Osteoblast (primary cell): ENCODE results near the gene ELOVL5. TPM values are rescaled to one million over a fixed set of nuclear protein-coding genes. Genes with fewer than 3 reads are reported as not detected.

Source experiments
- DNase-seq: peaks from one replicate; pipeline ENCODE4 v3.0.0; 2011; ENCODE audit warnings: low spot score, mixed read lengths; ENCODE audit not compliant: insufficient read length; ENCODE audit errors: missing footprints
- H2AFZ ChIP-seq: 2 replicates; pipeline ENCODE4 v1.6.0; 2011; ENCODE audit warnings: mild to moderate bottlenecking, low read length
- H3K27ac ChIP-seq: 2 replicates; pipeline ENCODE4 v1.5.1; 2011; ENCODE audit warnings: mild to moderate bottlenecking, low read depth, low read length, moderate library complexity
- H3K27me3 ChIP-seq: 2 replicates; pipeline ENCODE4 v1.6.0; 2012; ENCODE audit warnings: mild to moderate bottlenecking, control low read depth, inconsistent platforms, low read length, moderate library complexity; ENCODE audit not compliant: insufficient read depth
- H3K36me3 ChIP-seq: 2 replicates; pipeline ENCODE4 v1.5.1; 2011; ENCODE audit warnings: mild to moderate bottlenecking, low read length, control low read depth, moderate library complexity; ENCODE audit not compliant: insufficient read depth
- H3K4me1 ChIP-seq: 2 replicates; pipeline ENCODE4 v1.5.1; 2011; ENCODE audit warnings: mild to moderate bottlenecking, low read length, control low read depth, moderate library complexity; ENCODE audit not compliant: insufficient read depth
- H3K4me2 ChIP-seq: 2 replicates; pipeline ENCODE4 v1.6.0; 2011; ENCODE audit warnings: mild to moderate bottlenecking, low read length; ENCODE audit not compliant: insufficient read depth
- H3K4me3 ChIP-seq: fragments of 200-600 bp; sonication (generic); 3 replicates; pipeline ENCODE4 v1.5.1; 2012; ENCODE audit warnings: mild to moderate bottlenecking, low read length, inconsistent platforms; ENCODE audit not compliant: insufficient read depth
- H3K79me2 ChIP-seq: 2 replicates; pipeline ENCODE4 v1.6.0; 2012; ENCODE audit warnings: mild to moderate bottlenecking, low read length, control low read depth, inconsistent platforms; ENCODE audit not compliant: insufficient read depth
- H3K9me3 ChIP-seq: 2 replicates; pipeline ENCODE4 v1.5.1; 2011; ENCODE audit warnings: low read depth, low read length, control low read depth
- H4K20me1 ChIP-seq: 2 replicates; pipeline ENCODE4 v1.6.0; 2012; ENCODE audit warnings: mild to moderate bottlenecking, low read length, control low read depth; ENCODE audit not compliant: insufficient read depth
- CTCF ChIP-seq: IDR thresholded peaks from 2 replicates; pipeline ENCODE4 v1.5.1; 2011; ENCODE audit warnings: mild to moderate bottlenecking, low read depth, low read length, moderate library complexity; ENCODE audit errors: extremely low read depth
- total RNA-seq: library from RNA; depleted of rRNA; stranded (reverse); fragments of >200 nt; gene quantifications from 2 replicates; pipeline ENCODE4 v1.2.3, GENCODE V29; 2012

Gene ELOVL5
- total RNA-seq, 1 donor = 75.3 TPM

DNA sequence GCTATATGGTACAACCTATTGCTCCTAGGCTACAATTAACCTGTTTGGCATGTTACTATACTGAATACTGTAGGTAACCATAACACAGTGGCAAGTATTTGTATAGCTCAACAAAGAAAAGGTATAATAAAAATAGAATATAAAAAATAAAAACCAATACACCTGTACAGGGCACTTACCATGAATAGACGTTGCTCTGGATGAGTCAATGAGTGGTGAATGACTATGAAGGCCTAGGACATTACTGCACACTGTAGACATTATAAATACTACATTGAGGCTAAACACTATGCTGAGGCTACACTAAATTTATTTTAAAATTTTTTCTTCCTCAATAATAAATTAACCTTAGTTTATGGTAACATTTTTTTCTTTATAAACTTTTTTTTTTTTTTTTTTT lies 18.6 kb downstream of the ELOVL5 start:
- H3K27ac ChIP-seq = no peak overlapping the region
- no peak for TF ChIP-seq CTCF
- no peaks in the 10 kb centered on the region for H3K27me3 ChIP-seq
- no peak for DNase-seq
- no peak overlapping the region for H3K4me2 ChIP-seq
- no peak overlapping the region for H3K4me3 ChIP-seq
- peaks cover 66% of the 10 kb centered on the region for H3K79me2 ChIP-seq
- no peaks in the 10 kb centered on the region for H3K9me3 ChIP-seq
- peaks cover 15% of the 10 kb centered on the region for H4K20me1 ChIP-seq
- peaks cover 35% of the 10 kb centered on the region for H3K4me1 ChIP-seq
- H3K36me3 ChIP-seq = no peaks in the 10 kb centered on the region
- no peak overlapping the region for H2AFZ ChIP-seq

DNA sequence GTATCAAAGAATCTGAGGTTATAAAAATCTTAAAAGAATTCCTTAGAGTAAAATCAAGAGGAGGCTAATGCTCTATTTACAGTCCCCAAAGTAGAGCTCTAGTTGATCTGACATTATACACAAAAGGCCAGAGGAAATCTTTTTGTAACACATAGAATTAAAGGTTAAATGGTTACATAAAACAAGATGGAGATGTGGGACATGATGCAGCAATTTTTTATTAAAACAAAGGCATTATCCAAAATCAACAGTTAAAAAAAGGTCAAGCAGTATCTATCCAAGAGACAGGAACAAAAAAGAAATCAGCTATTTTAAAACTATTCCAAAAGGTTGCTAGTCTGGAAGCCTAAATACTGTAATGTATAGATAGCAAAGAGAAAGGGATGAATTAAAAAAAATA lies 20.4 kb downstream of the ELOVL5 start:
- H3K27me3 ChIP-seq = no peaks in the 10 kb centered on the region
- peaks cover 8% of the 10 kb centered on the region for H4K20me1 ChIP-seq
- no peak for TF ChIP-seq CTCF
- H3K79me2 ChIP-seq = peaks cover 65% of the 10 kb centered on the region
- peaks cover 35% of the 10 kb centered on the region for H3K4me1 ChIP-seq
- no peaks in the 10 kb centered on the region for H3K36me3 ChIP-seq
- peak overlapping the region; percentile 37 for H3K27ac ChIP-seq
- H3K4me3 ChIP-seq = no peak overlapping the region
- H2AFZ ChIP-seq = no peak overlapping the region
- DNase-seq = no peak
- H3K9me3 ChIP-seq = no peaks in the 10 kb centered on the region
- peak overlapping the region; percentile 47 for H3K4me2 ChIP-seq

GRCh38 chr6:53327017-53327395 lies 21.7 kb downstream of the ELOVL5 start:
- Histone ChIP-seq H3K36me3 (no peaks in the 10 kb centered on the region), H3K4me2 (peak overlapping the region; percentile 34), H3K79me2 (peaks cover 65% of the 10 kb centered on the region)

More at GRCh38 chr6:53327017-53327395, 21.7 kb downstream of the ELOVL5 start:
- no peak overlapping the region for H2AFZ ChIP-seq
- no peak for DNase-seq
- peaks cover 8% of the 10 kb centered on the region for H4K20me1 ChIP-seq
- TF ChIP-seq CTCF = no peak
- H3K27me3 ChIP-seq = no peaks in the 10 kb centered on the region
- H3K4me1 ChIP-seq = peaks cover 46% of the 10 kb centered on the region
- H3K9me3 ChIP-seq = no peaks in the 10 kb centered on the region
- no peak overlapping the region for H3K4me3 ChIP-seq
- peak overlapping the region; percentile 37 for H3K27ac ChIP-seq
